Endothelial cell of umbilical vein (primary cell): Measurements from ENCODE around the gene THAP4. TPM values are rescaled to one million over a fixed set of nuclear protein-coding genes. Genes with fewer than 3 reads are reported as not detected.

Experiments used
- BruUV-seq: library from RNA; stranded (reverse); fragments of 400-500 nt; replicated peaks from 2 replicates; lab custom pipeline; 2021; lab: Mats Ljungman, UMichigan
- CTCF ChIA-PET: fragments of 300-600, 350-600 bp; sonication (Branson Sonifier 250); formaldehyde crosslinking; loops from one replicate; lab custom pipeline; 2021; ENCODE audit warnings: antibody characterized with exemption, inconsistent platforms; lab: Charles Lee
- POLR2A ChIA-PET: fragments of 300-600, 350-600 bp; sonication (Branson Sonifier 250); formaldehyde crosslinking; loops from one replicate; lab custom pipeline; 2021; ENCODE audit warnings: antibody characterized with exemption, inconsistent platforms; lab: Charles Lee
- DNase-seq: peaks from one replicate; pipeline ENCODE4 v3.0.0-alpha.2; 2011; ENCODE audit warnings: low read depth, low spot score
- FAIRE-seq: peaks from 2 replicates; lab custom pipeline; 2011; peaks lifted over from hg19 to GRCh38; lab: Jason Lieb, UNC
- H2AFZ ChIP-seq: 2 replicates; pipeline ENCODE4 v1.6.0; 2012; ENCODE audit warnings: low read depth, low read length, control low read depth, inconsistent platforms
- H3K27ac ChIP-seq: 2 replicates; pipeline ENCODE4 v1.5.1; 2011; ENCODE audit warnings: low read depth, mild to moderate bottlenecking, control low read depth, low read length, moderate library complexity; ENCODE audit not compliant: insufficient read depth
- H3K27me3 ChIP-seq, 2 experiments: 2 replicates each; pipeline versions ENCODE4 v1.6.0 to v1.6.1; 2011; ENCODE audit warnings: low read length in 2 of 2, mixed read lengths in 1 of 2; ENCODE audit not compliant: control insufficient read depth in 2 of 2, insufficient read depth in 2 of 2
- H3K36me3 ChIP-seq, 2 experiments: 2 replicates in 1 of 2; 3 replicates in 1 of 2; pipeline ENCODE4 v1.5.1; 2011; ENCODE audit warnings: low read length in 2 of 2, mild to moderate bottlenecking in 1 of 2, moderate library complexity in 1 of 2; ENCODE audit not compliant: control insufficient read depth in 2 of 2, insufficient read depth in 2 of 2; ENCODE audit errors: extremely low read depth in 1 of 2
- H3K4me1 ChIP-seq: 3 replicates; pipeline ENCODE4 v1.5.1; 2011; ENCODE audit warnings: mild to moderate bottlenecking, low read length; ENCODE audit not compliant: control insufficient read depth, insufficient read depth; ENCODE audit errors: extremely low read depth
- H3K4me2 ChIP-seq: 2 replicates; pipeline ENCODE4 v1.6.1; 2011; ENCODE audit warnings: low read length, control low read depth, mixed read lengths; ENCODE audit not compliant: insufficient read depth
- H3K4me3 ChIP-seq, 3 experiments: fragments of 200-600 bp in 1 of 3; sonication (generic), shearing (Covaris generic) in 1 of 3; replicated peaks in 1 of 3; 2 replicates each; pipeline ENCODE4 v1.5.1; 2011 to 2016; ENCODE audit warnings: control low read depth in 3 of 3, low read length in 3 of 3, mild to moderate bottlenecking in 2 of 3, inconsistent platforms in 1 of 3, low read depth in 1 of 3, moderate library complexity in 1 of 3; ENCODE audit not compliant: insufficient read depth in 1 of 3
- H3K79me2 ChIP-seq: 2 replicates; pipeline ENCODE4 v1.6.0; 2012; ENCODE audit warnings: low read length, inconsistent platforms; ENCODE audit not compliant: control insufficient read depth, insufficient read depth
- H3K9ac ChIP-seq: replicated peaks from 2 replicates; pipeline ENCODE3; 2011; ENCODE audit warnings: low read length, control low read depth; ENCODE audit not compliant: insufficient read depth; ENCODE audit errors: extremely low read depth
- H3K9me1 ChIP-seq: replicated peaks from 3 replicates; pipeline ENCODE4 v1.6.0; 2011; ENCODE audit warnings: mild to moderate bottlenecking, low read length; ENCODE audit not compliant: control insufficient read depth, insufficient read depth; ENCODE audit errors: extremely low read depth
- H3K9me3 ChIP-seq: replicated peaks from 2 replicates; pipeline ENCODE4 v1.5.1; 2012; ENCODE audit warnings: low read length, inconsistent platforms; ENCODE audit not compliant: control insufficient read depth, insufficient read depth
- H4K20me1 ChIP-seq: replicated peaks from 2 replicates; pipeline ENCODE3; 2011; ENCODE audit warnings: mild to moderate bottlenecking, low read length; ENCODE audit not compliant: control insufficient read depth, insufficient read depth; ENCODE audit errors: extremely low read depth
- EZH2 ChIP-seq: IDR thresholded peaks from 2 replicates; pipeline ENCODE4 v1.6.1; 2012; ENCODE audit warnings: borderline replicate concordance, low read depth, mild to moderate bottlenecking, moderate library complexity, low read length, inconsistent platforms; ENCODE audit not compliant: severe bottlenecking
- FOS ChIP-seq: IDR thresholded peaks from 2 replicates; pipeline ENCODE4 v1.6.1; 2011; ENCODE audit warnings: mild to moderate bottlenecking, low read length, moderate library complexity, borderline replicate concordance; ENCODE audit not compliant: insufficient read depth
- GATA2 ChIP-seq: IDR thresholded peaks from 2 replicates; pipeline ENCODE4 v1.7.0; 2011; ENCODE audit warnings: low read depth, mild to moderate bottlenecking, moderate library complexity, mixed read lengths, low read length; ENCODE audit not compliant: insufficient read length, insufficient read depth
- JUN ChIP-seq: IDR thresholded peaks from 2 replicates; pipeline ENCODE4 v1.6.1; 2011; ENCODE audit warnings: borderline replicate concordance, low read depth; ENCODE audit not compliant: insufficient read length, insufficient read depth
- MYC ChIP-seq: IDR thresholded peaks from one replicate; pipeline ENCODE4 v1.6.1; 2011; ENCODE audit warnings: mild to moderate bottlenecking, low read depth, low read length
- POLR2A ChIP-seq: IDR thresholded peaks from 2 replicates; pipeline ENCODE4 v1.6.1; 2012; ENCODE audit warnings: low read depth, mild to moderate bottlenecking, control low read depth, low read length
- POLR2AphosphoS5 ChIP-seq: IDR thresholded peaks from 2 replicates; pipeline ENCODE4 v1.6.1; 2012; ENCODE audit warnings: low read depth, mild to moderate bottlenecking, control low read depth, low read length, moderate library complexity; ENCODE audit not compliant: insufficient read depth
- dilution Hi-C: fragments of 300-500 bp; cut with MboI; formaldehyde crosslinking; loops from one replicate; pipeline ENCODE4 v1.15.0; 2019; ENCODE audit warnings: low sequenced_read_pairs; ENCODE audit not compliant: extremely low pct_ligation_motif_present
- intact Hi-C: fragments of 100-400 bp; cut with micrococcal nuclease; formaldehyde crosslinking; loops from one replicate; pipeline ENCODE4 v1.10.0; 2022
- polyA plus RNA-seq, 4 experiments: library from polyadenylated mRNA; depleted of rRNA in 3 of 4; stranded (reverse) in 3 of 4; unstranded in 1 of 4; fragments of >200 nt; gene quantifications; 2 replicates each; pipeline versions ENCODE4 v1.2.1 to v1.2.3, GENCODE V29; 2011 to 2012; ENCODE audit warnings: missing spikeins in 1 of 4
- total RNA-seq: library from RNA; stranded (reverse); gene quantifications from 2 replicates; pipeline ENCODE4 v1.2.3, GENCODE V29; 2021
- TF ChIP-seq, protein P1 (sequence below): IDR thresholded peaks from 2 replicates; pipeline ENCODE4 v1.6.1; 2011; ENCODE audit not compliant: insufficient read depth, insufficient read length
- TF ChIP-seq, protein P2 (sequence below), 2 donors: IDR thresholded peaks; 1 replicate in 1 of 2; 2 replicates in 1 of 2; pipeline ENCODE4 v1.5.1; 2011; ENCODE audit warnings: low read length in 2 of 2, mild to moderate bottlenecking in 2 of 2, moderate library complexity in 2 of 2, control low read depth in 1 of 2, inconsistent platforms in 1 of 2, low read depth in 1 of 2; ENCODE audit not compliant: insufficient read depth in 1 of 2; ENCODE audit errors: extremely low read depth in 1 of 2

THAP4 gene
- total and polyA plus RNA-seq, 2 donors (not counting 3 experiments of a cell fraction or from before 2014, with no cell fraction given), result 45.4 to 47.4 TPM

DNA sequence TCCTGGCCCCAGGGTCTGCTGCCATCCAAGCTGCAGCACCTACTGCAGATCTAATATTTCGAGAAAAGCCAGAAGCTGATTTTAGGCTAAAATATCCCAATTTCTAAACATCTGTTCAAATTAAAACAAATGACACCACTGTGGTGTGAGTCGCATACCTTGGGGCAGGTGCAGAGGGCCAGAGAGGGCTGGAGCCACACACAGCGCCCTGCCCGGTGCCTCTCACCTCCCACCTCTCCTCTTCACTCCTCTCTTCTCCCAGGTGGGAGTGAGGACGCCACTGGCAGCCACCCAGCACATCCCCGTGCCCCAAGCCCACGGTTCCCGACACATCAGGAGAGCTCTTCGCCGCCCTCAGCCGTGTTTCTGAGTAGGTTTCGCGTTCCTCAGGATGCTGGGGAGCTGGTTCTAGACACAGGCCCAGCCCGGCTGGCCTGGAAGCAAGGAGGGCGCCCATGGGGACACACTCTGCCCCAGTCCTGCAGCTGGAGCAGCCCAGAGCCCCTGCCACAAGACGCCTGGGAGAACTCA is 21.4 kb downstream of the THAP4 start:
- Histone ChIP-seq H4K20me1 (peaks cover under 1% of the 10 kb centered on the region), H2AFZ (no peak overlapping the region), H3K4me3 (no peak overlapping the region), H3K9me3 (no peaks in the 10 kb centered on the region), H3K27ac (no peak overlapping the region), H3K9me1 (no peaks in the 10 kb centered on the region), H3K4me1 (peaks cover 13% of the 10 kb centered on the region), H3K9ac (no peak overlapping the region), H3K79me2 (peaks cover 43% of the 10 kb centered on the region), H3K27me3 (no peaks in the 10 kb centered on the region), H3K36me3 (no peaks in the 10 kb centered on the region), H3K4me2 (no peak overlapping the region)
- dilution Hi-C loops (no loop called here), intact Hi-C loops (no loop called here)
- ChIA-PET CTCF (no interaction called here), POLR2A (no interaction called here)
- FAIRE-seq, result no peak
- BruUV-seq, result no TSS peak
- no peak for TF ChIP-seq POLR2A
- TF ChIP-seq MYC, result no peak
- no peak for TF ChIP-seq GATA2
- no peak for TF ChIP-seq POLR2AphosphoS5
- no peak for TF ChIP-seq FOS
- TF ChIP-seq EZH2, result no peak
- TF ChIP-seq, protein P1, sequence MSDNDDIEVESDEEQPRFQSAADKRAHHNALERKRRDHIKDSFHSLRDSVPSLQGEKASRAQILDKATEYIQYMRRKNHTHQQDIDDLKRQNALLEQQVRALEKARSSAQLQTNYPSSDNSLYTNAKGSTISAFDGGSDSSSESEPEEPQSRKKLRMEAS, result no peak
- no peak for TF ChIP-seq JUN
- TF ChIP-seq, protein P2, sequence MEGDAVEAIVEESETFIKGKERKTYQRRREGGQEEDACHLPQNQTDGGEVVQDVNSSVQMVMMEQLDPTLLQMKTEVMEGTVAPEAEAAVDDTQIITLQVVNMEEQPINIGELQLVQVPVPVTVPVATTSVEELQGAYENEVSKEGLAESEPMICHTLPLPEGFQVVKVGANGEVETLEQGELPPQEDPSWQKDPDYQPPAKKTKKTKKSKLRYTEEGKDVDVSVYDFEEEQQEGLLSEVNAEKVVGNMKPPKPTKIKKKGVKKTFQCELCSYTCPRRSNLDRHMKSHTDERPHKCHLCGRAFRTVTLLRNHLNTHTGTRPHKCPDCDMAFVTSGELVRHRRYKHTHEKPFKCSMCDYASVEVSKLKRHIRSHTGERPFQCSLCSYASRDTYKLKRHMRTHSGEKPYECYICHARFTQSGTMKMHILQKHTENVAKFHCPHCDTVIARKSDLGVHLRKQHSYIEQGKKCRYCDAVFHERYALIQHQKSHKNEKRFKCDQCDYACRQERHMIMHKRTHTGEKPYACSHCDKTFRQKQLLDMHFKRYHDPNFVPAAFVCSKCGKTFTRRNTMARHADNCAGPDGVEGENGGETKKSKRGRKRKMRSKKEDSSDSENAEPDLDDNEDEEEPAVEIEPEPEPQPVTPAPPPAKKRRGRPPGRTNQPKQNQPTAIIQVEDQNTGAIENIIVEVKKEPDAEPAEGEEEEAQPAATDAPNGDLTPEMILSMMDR (IDR thresholded peaks at IDR 0.05; ENCODE audit: extremely low read depth in 1 of 2, insufficient read depth in 1 of 2, low read depth in 1 of 2, low read length in 2 of 2), result no peak
- no peak for DNase-seq
